VCaP (cell line): ENCODE measurements around the gene KLHL10.
"Not testable (repeated sequence)": the region's sequence is repeated elsewhere in the genome, so short reads cannot be mapped to it uniquely, and the experiment has no call there.

Experiments used
- H3K27ac ChIP-seq: fragments of 450-650 bp; 2 replicates; pipeline ENCODE4 v1.5.1; 2017
- CTCF ChIP-seq: fragments of 450-650 bp; conservative IDR thresholded peaks from 2 replicates; pipeline ENCODE4 v1.5.1; 2017; ENCODE audit warnings: mild to moderate bottlenecking, moderate library complexity

Gene KLHL10

DNA sequence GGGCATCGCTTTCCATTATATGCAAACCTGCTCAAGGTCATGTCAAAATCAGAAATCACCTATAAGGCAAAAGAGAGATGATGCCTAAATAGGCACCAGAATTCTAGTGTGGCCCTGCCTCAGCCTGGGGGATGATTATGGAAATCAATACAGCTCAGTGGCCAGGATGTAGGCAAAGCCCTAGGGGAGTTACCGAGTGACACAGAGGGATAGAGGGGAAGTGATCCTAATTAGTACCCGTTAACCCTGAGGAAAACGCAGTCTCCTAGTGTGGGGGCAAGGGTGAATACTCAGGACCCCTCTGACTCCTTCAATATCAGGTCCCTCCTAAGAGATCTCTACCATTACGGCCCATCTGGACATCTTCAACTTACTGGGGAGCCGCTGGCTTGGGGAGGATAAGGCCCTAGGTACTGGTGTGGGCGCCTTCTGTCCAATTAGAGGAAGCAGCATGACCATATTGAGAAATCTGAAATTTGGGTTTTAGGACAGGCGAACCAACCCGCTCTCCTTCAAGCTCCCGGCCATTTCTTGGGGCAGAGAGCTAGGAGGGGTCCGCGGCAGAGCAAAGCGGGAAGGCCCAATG is 2.3 kb upstream of the KLHL10 start:
- no peak for TF ChIP-seq CTCF
- H3K27ac ChIP-seq = peak overlapping the region; percentile 73; the same call in 1 of the 2 replicates

DNA sequence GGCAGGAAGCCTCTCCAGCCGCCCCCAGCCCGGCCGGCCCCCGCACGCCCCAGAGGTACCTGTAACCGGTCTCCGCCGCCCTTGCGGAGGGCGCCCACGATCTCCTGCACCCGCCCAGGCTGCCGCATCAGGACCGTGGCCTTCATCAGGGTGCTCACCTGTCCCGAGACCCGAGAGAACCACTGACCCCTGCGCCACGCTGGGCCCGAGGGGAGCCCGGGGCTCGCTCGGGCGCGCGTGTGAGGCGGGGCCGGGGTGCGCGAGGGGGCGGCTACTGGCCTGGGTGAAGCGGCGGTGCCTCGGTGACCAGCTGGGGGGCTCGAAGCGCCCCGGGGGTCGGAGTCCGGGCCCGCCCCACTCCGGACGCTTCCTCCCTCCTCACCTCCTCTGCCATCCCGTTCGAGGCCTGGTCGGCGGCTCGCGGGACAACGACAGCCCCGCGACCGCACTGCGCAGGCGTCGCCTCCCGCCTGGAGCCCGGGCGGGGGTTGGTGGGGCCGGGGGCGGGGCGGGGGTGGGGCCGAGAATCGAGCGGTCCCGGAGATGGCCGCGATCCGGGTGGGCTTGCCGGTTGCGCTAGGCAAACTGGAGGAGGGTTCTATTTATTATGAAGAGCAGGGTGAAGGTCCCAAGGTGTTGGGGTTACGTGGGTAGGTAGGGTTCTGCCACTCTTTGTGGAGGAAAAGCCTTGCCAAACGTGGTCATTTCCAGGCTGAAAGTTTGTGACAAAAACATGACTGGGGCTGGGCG is 1.6 kb upstream of the KLHL10 start, which contains the start of gene NT5C3B:
Gene NT5C3B, minus strand, starts transcription at position 433 of the 750 bp plus-strand sequence. Its CDS starts 39 bp downstream, at position 394.
- no peak for TF ChIP-seq CTCF
- peak within 1 kb of the TSS; percentile 73; the same call in 1 of the 2 replicates for H3K27ac ChIP-seq

DNA sequence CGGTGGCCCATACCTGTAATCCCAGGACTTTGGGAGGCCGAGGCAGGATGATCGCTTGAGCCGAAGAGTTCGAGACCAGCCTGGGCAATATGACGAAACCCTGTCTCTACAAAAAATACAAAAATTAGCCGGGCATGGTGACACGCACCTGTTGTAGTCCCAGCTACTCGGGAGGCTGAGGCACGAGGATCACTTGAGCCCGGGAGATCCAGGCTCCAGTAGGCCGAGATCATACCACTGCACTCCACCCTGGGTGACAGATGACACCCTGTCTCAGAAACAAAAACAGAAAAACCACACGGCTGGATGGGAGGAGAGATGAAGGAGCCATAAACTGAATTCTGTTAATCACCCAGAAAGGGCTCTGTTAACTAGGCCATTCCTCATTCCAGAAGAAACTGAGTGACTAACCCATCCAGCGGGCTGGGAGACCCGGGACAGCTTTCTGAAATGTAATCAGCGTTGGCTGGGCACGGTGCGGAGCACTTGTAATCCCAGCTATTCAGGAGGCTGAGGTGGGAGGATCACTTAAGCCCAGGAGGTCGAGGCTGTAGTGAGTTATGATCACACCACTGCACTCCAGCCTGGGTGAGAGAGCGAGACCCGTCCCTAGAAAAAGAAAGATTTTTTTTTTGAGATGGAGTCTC is 952 bp upstream of the KLHL10 start:
- H3K27ac ChIP-seq = peak overlapping the region; percentile 73; the same call in 1 of the 2 replicates

DNA sequence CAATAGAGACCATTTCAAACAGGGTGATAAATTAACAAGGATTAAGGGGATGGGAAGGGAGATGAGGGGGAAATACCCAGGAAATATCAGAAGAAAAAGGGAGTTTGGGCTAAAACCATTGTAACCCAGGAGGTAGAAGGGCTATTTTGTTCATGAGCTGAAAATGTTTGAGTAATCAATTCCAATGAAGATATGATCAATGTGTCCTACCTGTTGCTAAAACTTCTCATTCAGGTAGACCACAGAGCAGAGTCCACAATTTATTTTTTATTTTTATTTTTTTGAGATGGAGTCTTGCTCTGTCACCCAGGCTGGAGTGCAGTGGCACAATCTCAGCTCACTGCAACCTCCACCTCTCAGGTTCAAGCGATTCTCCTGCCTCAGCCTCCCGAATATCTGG is 1.8 kb downstream of the KLHL10 start:
- H3K27ac ChIP-seq = not testable (repeated sequence)

More for the DNA sequence above, 952 bp upstream of the KLHL10 start:
- no peak for TF ChIP-seq CTCF

- H3K27ac ChIP-seq = not testable (repeated sequence)
These were observed 3.2 kb downstream of the KLHL10 start for GRCh38 chr17:41840781-41841180.

GRCh38 chr17:41844971-41845370 is 7.3 kb downstream of the KLHL10 start:
- H3K27ac ChIP-seq = no peak overlapping the region
- no peak for TF ChIP-seq CTCF

GRCh38 chr17:41848788-41849187 is 11.2 kb downstream of the KLHL10 start:
- H3K27ac ChIP-seq = no peak overlapping the region
- no peak for TF ChIP-seq CTCF

GRCh38 chr17:41849251-41849990 is 11.8 kb downstream of the KLHL10 start:
- TF ChIP-seq CTCF = no peak
- no peak overlapping the region for H3K27ac ChIP-seq

- not testable (repeated sequence) for H3K27ac ChIP-seq
These were observed 13.8 kb downstream of the KLHL10 start for GRCh38 chr17:41851382-41851781.
